Measurements from ENCODE around the gene SLC8B1. TPM values are rescaled to one million over a fixed set of nuclear protein-coding genes. Genes with fewer than 3 reads are reported as not detected.

Gene SLC8B1
- total RNA-seq, 1 donor from 2014 or later: 3.0 TPM

DNA sequence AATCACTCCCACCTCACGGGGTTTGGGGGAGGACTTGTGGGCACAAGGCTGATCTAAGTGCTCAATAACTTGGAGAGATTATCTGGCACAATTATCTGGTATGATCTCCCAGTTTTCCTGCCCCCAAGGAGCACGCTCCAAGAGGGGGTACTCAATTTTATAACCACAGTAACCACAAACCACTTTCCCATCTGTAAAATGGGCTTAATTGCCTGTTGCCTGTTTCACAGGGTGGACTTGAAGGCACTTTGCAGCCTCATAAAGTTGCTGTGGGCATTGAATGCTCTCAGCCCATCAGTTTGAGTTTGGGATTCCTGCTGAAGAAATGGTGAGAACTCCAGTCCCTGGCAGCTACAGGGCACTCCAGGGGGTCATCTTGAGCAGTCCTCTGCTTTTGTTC lies 4.4 kb downstream of the SLC8B1 start:
- H3K4me1 ChIP-seq: peaks cover 4% of the 10 kb centered on the region
- H4K20me1 ChIP-seq (ENCODE audit: low read depth): no peaks in the 10 kb centered on the region
- peaks cover 10% of the 10 kb centered on the region for H3F3A ChIP-seq (ENCODE audit: low read depth)
- H3K4me2 ChIP-seq: no peak overlapping the region
- peaks cover 12% of the 10 kb centered on the region for H3K27me3 Mint-ChIP-seq (ENCODE audit: insufficient read depth, low read depth)
- no peaks in the 10 kb centered on the region for H3K79me2 ChIP-seq (ENCODE audit: low read depth)
- no peak overlapping the region for H3K4me3 ChIP-seq
- H3K36me3 Mint-ChIP-seq: peaks cover 5% of the 10 kb centered on the region
- TF ChIP-seq EZH2 (IDR thresholded peaks at IDR 0.05): no peak
- no peak for TF ChIP-seq CTCF (IDR thresholded peaks at IDR 0.05)
- no peak for TF ChIP-seq EZH2phosphoT487 (IDR thresholded peaks at IDR 0.05)
- no peak overlapping the region for H3K4me3 Mint-ChIP-seq
- no peaks in the 10 kb centered on the region for H3K9me3 Mint-ChIP-seq
- no peak overlapping the region for H2AFZ ChIP-seq (replicated peaks)
- H3K36me3 ChIP-seq: no peaks in the 10 kb centered on the region
- peaks cover 15% of the 10 kb centered on the region for H3K4me1 Mint-ChIP-seq
- H3K27me3 ChIP-seq: peaks cover 24% of the 10 kb centered on the region
- no peak for DNase-seq (ENCODE audit: low spot score)
- no peak overlapping the region for H3K27ac Mint-ChIP-seq
- H3K27ac ChIP-seq: no peak overlapping the region
- H3K9me3 ChIP-seq (ENCODE audit: low read depth): no peaks in the 10 kb centered on the region
- H3K9ac ChIP-seq: no peak overlapping the region

- Histone ChIP-seq H3K9ac (no peak overlapping the region), H4K20me1 (ENCODE audit: low read depth) (no peaks in the 10 kb centered on the region), H3K36me3 (no peaks in the 10 kb centered on the region), H2AFZ (replicated peaks) (no peak overlapping the region), H3K79me2 (ENCODE audit: low read depth) (no peaks in the 10 kb centered on the region), H3K9me3 (ENCODE audit: low read depth) (no peaks in the 10 kb centered on the region), H3K4me3 (no peak overlapping the region), H3K4me2 (no peak overlapping the region), H3K4me1 (peaks cover 4% of the 10 kb centered on the region), H3K27ac (no peak overlapping the region), H3F3A (ENCODE audit: low read depth) (peaks cover 10% of the 10 kb centered on the region), H3K27me3 (peaks cover 19% of the 10 kb centered on the region)
- H3K27me3 Mint-ChIP-seq (ENCODE audit: insufficient read depth, low read depth): peaks cover 12% of the 10 kb centered on the region
- DNase-seq (ENCODE audit: low spot score): no peak
- no peak overlapping the region for H3K4me3 Mint-ChIP-seq
- H3K36me3 Mint-ChIP-seq: peaks cover 5% of the 10 kb centered on the region
- TF ChIP-seq EZH2phosphoT487 (IDR thresholded peaks at IDR 0.05) (no peak), EZH2 (IDR thresholded peaks at IDR 0.05) (no peak), CTCF (IDR thresholded peaks at IDR 0.05) (no peak)
- no peak overlapping the region for H3K27ac Mint-ChIP-seq
- H3K9me3 Mint-ChIP-seq: no peaks in the 10 kb centered on the region
- H3K4me1 Mint-ChIP-seq: peaks cover 15% of the 10 kb centered on the region
Measured at GRCh38 chr12:113329791-113330417, 5.0 kb downstream of the SLC8B1 start.

DNA sequence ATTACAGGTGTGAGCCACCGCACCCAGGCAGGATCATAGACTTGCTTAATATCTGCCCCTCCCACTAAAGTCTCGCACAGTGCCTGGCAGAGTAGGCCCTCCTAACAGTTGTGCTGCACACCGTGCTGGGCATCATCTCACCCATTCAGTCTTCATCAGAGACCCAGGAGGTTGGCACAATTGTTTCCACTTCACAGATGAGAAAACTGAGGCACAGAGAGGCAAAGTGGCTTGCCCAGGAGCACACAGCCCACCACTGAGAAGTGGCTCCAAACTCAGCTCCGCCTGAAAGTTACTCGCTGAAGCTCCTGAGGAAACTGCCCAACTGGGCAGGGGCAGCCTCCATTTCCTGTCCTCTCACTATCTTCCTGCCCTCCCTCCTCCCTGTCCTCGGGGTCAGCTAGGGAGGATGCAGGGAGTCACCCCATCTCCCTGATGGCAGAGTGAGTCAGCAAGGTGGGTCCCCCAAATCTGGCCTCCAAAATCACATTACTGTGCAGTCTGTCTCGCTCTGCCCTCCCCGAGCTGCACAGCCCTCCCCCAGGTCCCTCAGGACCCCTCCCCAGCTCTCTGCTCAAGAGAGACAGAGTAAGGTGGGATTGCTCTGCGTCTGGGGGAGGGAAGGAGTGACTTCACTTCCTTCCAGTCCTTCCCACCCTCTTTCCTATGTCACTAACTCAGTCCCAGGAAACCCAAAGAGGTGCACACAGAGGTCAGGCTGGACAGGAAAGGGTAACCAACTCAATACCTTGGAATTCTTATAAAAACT lies 5.7 kb downstream of the SLC8B1 start:
- H3K36me3 ChIP-seq: no peaks in the 10 kb centered on the region
- no peak overlapping the region for H3K4me3 ChIP-seq
- H3K4me2 ChIP-seq: no peak overlapping the region
- Mint-ChIP-seq H3K9me3 (no peaks in the 10 kb centered on the region), H3K4me1 (peaks cover 12% of the 10 kb centered on the region), H3K27ac (no peak overlapping the region), H3K27me3 (ENCODE audit: insufficient read depth, low read depth) (peaks cover 8% of the 10 kb centered on the region), H3K36me3 (peaks cover 5% of the 10 kb centered on the region), H3K4me3 (no peak overlapping the region)
- no peaks in the 10 kb centered on the region for H4K20me1 ChIP-seq (ENCODE audit: low read depth)
- no peak overlapping the region for H3K27ac ChIP-seq
- no peak overlapping the region for H3K9ac ChIP-seq
- H2AFZ ChIP-seq (replicated peaks): no peak overlapping the region
- peaks cover 4% of the 10 kb centered on the region for H3K4me1 ChIP-seq
- H3K79me2 ChIP-seq (ENCODE audit: low read depth): no peaks in the 10 kb centered on the region
- no peaks in the 10 kb centered on the region for H3K9me3 ChIP-seq (ENCODE audit: low read depth)
- no peak for DNase-seq (ENCODE audit: low spot score)
- TF ChIP-seq EZH2phosphoT487 (IDR thresholded peaks at IDR 0.05) (no peak), CTCF (IDR thresholded peaks at IDR 0.05) (no peak), EZH2 (IDR thresholded peaks at IDR 0.05) (no peak)
- peaks cover 12% of the 10 kb centered on the region for H3K27me3 ChIP-seq
- H3F3A ChIP-seq (ENCODE audit: low read depth): peaks cover 10% of the 10 kb centered on the region
